ENCODE data around the gene LANCL3.
"Not testable (repeated sequence)": the region's sequence is repeated elsewhere in the genome, so short reads cannot be mapped to it uniquely, and the experiment has no call there.

- not testable (repeated sequence) for TF ChIP-seq CTCF (IDR thresholded peaks at IDR 0.05); ZFX (IDR thresholded peaks at IDR 0.05; ENCODE audit: borderline replicate concordance)
Measured at GRCh38 chrX:37549619-37550018, 21.8 kb upstream of the LANCL3 start.
